Lower leg skin (tissue), 4 donors: ENCODE measurements around the gene MIPOL1. TPM values are rescaled to one million over a fixed set of nuclear protein-coding genes. Genes with fewer than 3 reads are reported as not detected.

ENCODE experiments used
- DNase-seq, 2 donors: peaks; one replicate each; pipeline ENCODE4 v3.0.0-alpha.2; 2019; ENCODE audit warnings: low spot score in 2 of 2
- H3K4me3 ChIP-seq: fragments of 200-600 bp; sonication (generic); 2 replicates; pipeline ENCODE4 v1.5.1; 2017; ENCODE audit warnings: mild to moderate bottlenecking, low read depth; ENCODE audit not compliant: poor library complexity, severe bottlenecking
- CTCF ChIP-seq, 3 donors: fragments of 450-650 bp; IDR thresholded peaks; one replicate each; pipeline ENCODE4 v1.5.1; 2016; ENCODE audit warnings: antibody characterized with exemption in 3 of 3, mild to moderate bottlenecking in 3 of 3, moderate library complexity in 2 of 3
- POLR2A ChIP-seq, 2 donors: fragments of 450-650 bp; IDR thresholded peaks; one replicate each; pipeline ENCODE4 v1.6.1; 2016 to 2017; ENCODE audit warnings: antibody characterized with exemption in 2 of 2, mild to moderate bottlenecking in 1 of 2, moderate library complexity in 1 of 2
- WGBS, 2 donors: methylation state at CpG; one replicate each; pipeline ENCODE4 v1.1.5; 2018; 5-methylcytosine and 5-hydroxymethylcytosine counted together
- intact Hi-C: fragments of 100-400 bp; cut with DNase I; formaldehyde crosslinking; loops from one replicate; pipeline ENCODE4 v1.15.0; 2023; ENCODE audit warnings: low total_unique reads
- total RNA-seq, 4 donors: library from RNA; depleted of rRNA; stranded (reverse); fragments of >200 nt; gene quantifications; one replicate each; pipeline ENCODE4 v1.1.0, GENCODE V29; 2016

The MIPOL1 gene
- total RNA-seq, 4 donors from 2014 or later: 3.6 to 6.9 (median 5.9) TPM

GRCh38 chr14:37588667-37588955 is 390.9 kb downstream of the MIPOL1 start:
- H3K4me3 ChIP-seq: no peak overlapping the region
- 22 to 31% methylated on average over 6 of the region's 6 CpGs for WGBS, 2 donors
- TF ChIP-seq POLR2A (IDR thresholded peaks at IDR 0.05) (no peak), CTCF (IDR thresholded peaks at IDR 0.05) (no peak)
- intact Hi-C loops: no loop called here
- DNase-seq: no peak

DNA sequence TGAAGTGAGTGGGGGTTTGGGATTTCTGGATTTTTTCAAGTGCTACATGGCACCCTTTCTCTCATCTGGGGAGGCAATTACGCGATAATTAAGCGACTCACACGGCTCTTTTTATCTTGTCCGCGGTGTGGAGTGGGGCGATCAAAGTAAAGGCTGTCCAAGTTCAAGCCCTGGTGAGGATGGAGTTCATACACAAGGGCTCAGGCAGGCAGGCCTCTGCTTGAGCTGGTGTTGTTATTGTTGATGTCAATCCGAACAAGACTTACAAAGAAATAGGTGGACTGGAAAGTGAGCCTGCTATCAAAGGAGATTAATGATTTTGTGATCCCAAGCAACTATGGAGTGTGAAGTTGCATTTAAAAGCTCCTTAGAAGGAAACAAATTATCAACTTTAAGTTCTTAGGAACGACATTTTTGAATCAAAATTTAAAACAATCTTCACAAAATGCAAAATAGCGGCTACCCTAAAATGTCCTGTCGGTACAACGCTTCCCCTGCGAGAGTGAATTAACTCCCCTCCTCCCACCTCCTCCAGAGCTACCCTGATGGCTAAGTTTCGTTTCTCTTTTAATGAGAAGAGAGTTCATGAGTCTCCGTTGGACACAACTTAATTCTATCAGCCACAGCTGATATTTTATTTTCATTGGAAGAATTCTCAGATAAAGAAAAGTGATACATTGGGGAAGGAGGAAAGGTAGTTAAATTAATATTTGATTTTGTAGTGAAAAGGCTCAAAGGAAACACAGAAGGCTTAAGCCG is 391.4 kb downstream of the MIPOL1 start:
- intact Hi-C loops: no loop called here
- H3K4me3 ChIP-seq: no peak overlapping the region
- no peak for DNase-seq
- TF ChIP-seq POLR2A (IDR thresholded peaks at IDR 0.05): no peak
- no peak for TF ChIP-seq CTCF (IDR thresholded peaks at IDR 0.05)
- 19 to 30% methylated on average over 16 of the region's 16 CpGs for WGBS, 2 donors

GRCh38 chr14:37589715-37590427 is 392.1 kb downstream of the MIPOL1 start:
- no peak for DNase-seq
- intact Hi-C loops: no loop called here
- WGBS, 2 donors: 25 to 30% methylated on average over 6 of the region's 6 CpGs
- H3K4me3 ChIP-seq: no peak overlapping the region
- TF ChIP-seq CTCF (IDR thresholded peaks at IDR 0.05) (no peak), POLR2A (IDR thresholded peaks at IDR 0.05) (no peak)

- H3K4me3 ChIP-seq: no peak overlapping the region
- intact Hi-C loops: no loop called here
- no peak for TF ChIP-seq CTCF (IDR thresholded peaks at IDR 0.05)
- no peak for TF ChIP-seq POLR2A (IDR thresholded peaks at IDR 0.05)
- 23 to 33% methylated on average over 4 of the region's 4 CpGs for WGBS, 2 donors
- DNase-seq: no peak
Observed at GRCh38 chr14:37590428-37591139, 392.8 kb downstream of the MIPOL1 start.

- intact Hi-C loops: no loop called here
- WGBS, 2 donors: 6 to 9% methylated on average over 18 to 27 of the region's 45 CpGs
- DNase-seq: no peak
Observed at GRCh38 chr14:37591311-37591940, 393.7 kb downstream of the MIPOL1 start.

More at GRCh38 chr14:37591311-37591940, 393.7 kb downstream of the MIPOL1 start:
- TF ChIP-seq POLR2A (IDR thresholded peaks at IDR 0.05) (no peak), CTCF (IDR thresholded peaks at IDR 0.05) (no peak)
- H3K4me3 ChIP-seq: no peak overlapping the region
